Osteocyte (in vitro differentiated cells): ENCODE data around the gene CHKB. TPM values are rescaled to one million over a fixed set of nuclear protein-coding genes. Genes with fewer than 3 reads are reported as not detected.
"Not testable (repeated sequence)": the region's sequence is repeated elsewhere in the genome, so short reads cannot be mapped to it uniquely, and the experiment has no call there.

Experiments
- DNase-seq: peaks from one replicate; pipeline ENCODE4 v3.0.0; 2021; ENCODE audit warnings: mixed read lengths; ENCODE audit not compliant: unreplicated experiment; ENCODE audit errors: extremely low spot score
- H3K27ac Mint-ChIP-seq: one replicate; pipeline ENCODE4 v1.8.0; 2021; ENCODE audit warnings: mild to moderate bottlenecking, mixed read lengths; ENCODE audit not compliant: unreplicated experiment
- H3K27me3 Mint-ChIP-seq: one replicate; pipeline ENCODE4 v1.8.0; 2021; ENCODE audit warnings: mixed read lengths; ENCODE audit not compliant: unreplicated experiment
- H3K36me3 Mint-ChIP-seq: one replicate; pipeline ENCODE4 v1.8.0; 2021; ENCODE audit warnings: mixed read lengths; ENCODE audit not compliant: unreplicated experiment
- H3K4me1 Mint-ChIP-seq: one replicate; pipeline ENCODE4 v1.8.0; 2021; ENCODE audit warnings: mixed read lengths; ENCODE audit not compliant: unreplicated experiment
- H3K4me3 Mint-ChIP-seq: one replicate; pipeline ENCODE4 v1.8.0; 2021; ENCODE audit warnings: mild to moderate bottlenecking, moderate library complexity, mixed read lengths; ENCODE audit not compliant: unreplicated experiment
- H3K9me3 Mint-ChIP-seq: one replicate; pipeline ENCODE4 v1.8.0; 2021; ENCODE audit warnings: mixed read lengths; ENCODE audit not compliant: unreplicated experiment
- total RNA-seq: library from RNA; stranded (reverse); gene quantifications from 2 replicates; pipeline ENCODE4 v1.2.1, GENCODE V29; 2021
- TF ChIP-seq, protein P1 (sequence below): fragments of 200-600 bp; sonication (generic); IDR thresholded peaks from 2 replicates; pipeline ENCODE4 v1.5.0; 2021; ENCODE audit warnings: antibody characterized with exemption, mild to moderate bottlenecking, moderate library complexity

The CHKB gene
- total RNA-seq, 1 donor from 2014 or later, result 79.9 TPM

DNA sequence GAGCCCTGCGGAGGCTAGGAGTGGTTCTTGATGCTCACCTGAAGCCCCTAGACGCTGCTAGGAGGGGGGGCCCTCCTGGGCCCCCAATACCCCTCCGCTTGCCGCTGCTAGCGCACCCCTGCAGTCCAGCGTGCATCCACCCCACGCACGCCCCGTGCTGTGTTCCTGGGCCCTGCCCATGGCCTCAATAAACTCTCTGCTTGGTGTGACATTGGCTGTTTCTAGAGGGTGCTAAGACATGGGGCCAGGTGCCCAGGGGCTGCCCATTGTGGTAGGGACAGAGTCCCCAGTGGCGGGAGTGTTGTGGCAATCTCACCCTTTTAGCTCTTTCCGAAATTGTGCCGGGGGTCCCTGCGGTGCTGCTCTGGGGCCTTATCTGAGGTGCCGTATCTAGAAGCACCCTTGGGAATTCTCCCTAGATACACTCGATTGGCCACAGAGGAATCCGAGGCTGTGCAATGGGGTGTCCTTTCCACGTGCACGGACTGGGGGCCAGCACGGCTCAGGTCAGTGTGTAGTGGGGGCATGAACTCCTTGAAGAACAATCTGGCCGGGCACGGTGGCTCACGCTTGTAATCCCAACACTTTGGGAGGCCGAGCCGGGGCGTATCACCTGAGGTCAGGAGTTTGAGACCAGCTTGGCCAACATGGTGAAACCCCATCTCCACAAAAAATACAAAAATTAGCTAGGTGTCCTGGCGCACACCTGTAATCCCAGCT lies 28.9 kb upstream of the CHKB start:
- TF ChIP-seq, protein P1, sequence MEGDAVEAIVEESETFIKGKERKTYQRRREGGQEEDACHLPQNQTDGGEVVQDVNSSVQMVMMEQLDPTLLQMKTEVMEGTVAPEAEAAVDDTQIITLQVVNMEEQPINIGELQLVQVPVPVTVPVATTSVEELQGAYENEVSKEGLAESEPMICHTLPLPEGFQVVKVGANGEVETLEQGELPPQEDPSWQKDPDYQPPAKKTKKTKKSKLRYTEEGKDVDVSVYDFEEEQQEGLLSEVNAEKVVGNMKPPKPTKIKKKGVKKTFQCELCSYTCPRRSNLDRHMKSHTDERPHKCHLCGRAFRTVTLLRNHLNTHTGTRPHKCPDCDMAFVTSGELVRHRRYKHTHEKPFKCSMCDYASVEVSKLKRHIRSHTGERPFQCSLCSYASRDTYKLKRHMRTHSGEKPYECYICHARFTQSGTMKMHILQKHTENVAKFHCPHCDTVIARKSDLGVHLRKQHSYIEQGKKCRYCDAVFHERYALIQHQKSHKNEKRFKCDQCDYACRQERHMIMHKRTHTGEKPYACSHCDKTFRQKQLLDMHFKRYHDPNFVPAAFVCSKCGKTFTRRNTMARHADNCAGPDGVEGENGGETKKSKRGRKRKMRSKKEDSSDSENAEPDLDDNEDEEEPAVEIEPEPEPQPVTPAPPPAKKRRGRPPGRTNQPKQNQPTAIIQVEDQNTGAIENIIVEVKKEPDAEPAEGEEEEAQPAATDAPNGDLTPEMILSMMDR, result no peak
- H3K27me3 Mint-ChIP-seq, result peaks cover 16% of the 10 kb centered on the region
- no peak overlapping the region for H3K27ac Mint-ChIP-seq
- no peaks in the 10 kb centered on the region for H3K36me3 Mint-ChIP-seq
- no peak for DNase-seq
- H3K4me3 Mint-ChIP-seq, result no peak overlapping the region
- no peaks in the 10 kb centered on the region for H3K9me3 Mint-ChIP-seq
- H3K4me1 Mint-ChIP-seq, result peaks cover 2% of the 10 kb centered on the region

DNA sequence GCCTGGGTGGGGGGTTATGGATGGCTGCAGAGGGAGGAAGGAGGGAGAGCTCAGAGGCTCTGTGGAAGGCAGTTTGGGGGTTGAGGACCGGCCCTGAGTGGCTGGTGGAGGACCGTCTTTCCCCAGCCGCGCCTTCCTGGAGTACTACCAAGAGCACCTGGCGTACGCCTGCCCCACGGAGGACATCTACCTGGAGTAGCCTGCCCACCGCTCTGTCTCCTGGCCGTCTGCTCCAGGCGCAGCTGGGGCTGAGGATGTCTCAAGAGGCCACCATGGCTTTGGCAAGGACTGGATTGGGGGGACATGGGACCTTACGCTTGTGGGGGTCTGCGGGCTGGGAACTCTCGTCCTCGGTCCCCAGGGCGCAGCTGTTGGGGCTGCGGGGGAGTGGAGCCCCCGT lies 27.9 kb upstream of the CHKB start:
- Mint-ChIP-seq H3K4me1 (peaks cover 2% of the 10 kb centered on the region), H3K27me3 (peaks cover 14% of the 10 kb centered on the region), H3K4me3 (no peak overlapping the region), H3K36me3 (no peaks in the 10 kb centered on the region), H3K9me3 (no peaks in the 10 kb centered on the region), H3K27ac (no peak overlapping the region)
- TF ChIP-seq, protein P1, result no peak
- DNase-seq, result no peak

DNA sequence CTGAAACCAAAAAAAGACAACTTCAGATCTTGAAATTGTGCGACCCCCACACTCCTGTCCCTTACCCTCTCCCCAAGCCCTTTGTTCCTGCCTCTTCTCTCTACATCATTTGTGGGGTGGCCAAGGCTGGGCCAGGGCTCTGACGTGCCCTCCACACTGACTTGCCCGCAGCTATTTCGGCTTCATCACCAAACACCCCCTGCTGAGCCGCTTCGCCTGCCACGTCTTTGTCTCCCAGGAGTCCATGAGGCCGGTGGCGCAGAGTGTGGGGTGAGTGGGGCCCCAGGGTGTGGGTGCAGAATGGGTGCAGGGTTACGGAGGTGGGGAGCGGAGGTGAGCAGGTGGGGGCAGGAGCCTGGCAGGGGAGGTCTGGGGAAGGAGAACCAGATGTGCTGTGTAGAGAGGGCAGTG lies 27.4 kb upstream of the CHKB start:
- no peak overlapping the region for H3K4me3 Mint-ChIP-seq
- H3K36me3 Mint-ChIP-seq, result no peaks in the 10 kb centered on the region
- no peak overlapping the region for H3K27ac Mint-ChIP-seq

DNA sequence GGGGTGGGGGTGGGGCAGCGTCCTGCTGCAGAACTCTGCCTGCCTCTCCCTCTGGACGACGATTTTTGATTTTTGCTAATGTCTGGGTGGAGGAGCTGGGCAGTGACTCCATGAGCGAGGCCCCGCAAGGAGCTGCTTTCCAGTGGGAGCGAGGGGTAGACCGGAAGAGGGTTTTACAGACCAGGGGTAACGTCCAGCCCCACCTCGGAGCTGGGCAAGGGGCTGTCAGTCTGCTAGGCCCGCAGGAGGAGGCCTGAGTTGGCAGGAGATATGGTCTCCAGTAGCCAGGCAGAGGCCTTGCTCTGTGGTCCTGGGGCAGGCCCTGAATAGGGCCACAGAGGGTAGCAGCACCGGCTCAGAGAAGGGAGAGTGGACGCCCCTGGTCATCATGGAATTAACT lies 26.9 kb upstream of the CHKB start:
- Mint-ChIP-seq H3K36me3 (no peaks in the 10 kb centered on the region), H3K9me3 (no peaks in the 10 kb centered on the region), H3K4me3 (no peak overlapping the region)

More for the DNA sequence above, 27.4 kb upstream of the CHKB start:
- TF ChIP-seq, protein P1, result no peak
- DNase-seq, result no peak
- H3K9me3 Mint-ChIP-seq, result no peaks in the 10 kb centered on the region
- peaks cover 10% of the 10 kb centered on the region for H3K27me3 Mint-ChIP-seq
- H3K4me1 Mint-ChIP-seq, result peaks cover 2% of the 10 kb centered on the region

DNA sequence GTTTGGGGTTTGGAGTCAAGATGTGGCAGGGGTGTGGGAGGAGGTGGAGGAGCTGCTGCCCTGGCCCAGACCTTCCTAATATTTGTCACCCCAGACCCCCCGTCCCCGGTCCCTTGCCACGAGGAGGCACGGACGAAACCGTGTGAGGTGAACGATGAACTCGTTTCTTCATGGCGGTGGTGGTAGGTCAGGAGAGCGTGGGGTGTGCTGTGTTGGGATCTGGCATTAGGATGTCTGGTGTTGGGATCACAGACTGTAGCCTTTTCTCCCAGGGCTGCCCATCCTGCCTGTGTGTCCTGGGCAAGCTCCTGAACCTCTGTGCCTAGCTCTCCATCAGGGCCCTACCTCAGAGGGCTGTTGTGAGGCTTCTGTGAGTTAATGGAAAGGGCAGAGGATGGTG lies 26.3 kb upstream of the CHKB start:
- no peak overlapping the region for H3K4me3 Mint-ChIP-seq
- H3K27me3 Mint-ChIP-seq, result peaks cover 5% of the 10 kb centered on the region
- TF ChIP-seq, protein P1, result no peak

More for the DNA sequence above, 26.9 kb upstream of the CHKB start:
- Mint-ChIP-seq H3K27me3 (peaks cover 10% of the 10 kb centered on the region), H3K4me1 (peaks cover 2% of the 10 kb centered on the region), H3K27ac (no peak overlapping the region)
- DNase-seq, result no peak
- TF ChIP-seq, protein P1, result no peak

DNA sequence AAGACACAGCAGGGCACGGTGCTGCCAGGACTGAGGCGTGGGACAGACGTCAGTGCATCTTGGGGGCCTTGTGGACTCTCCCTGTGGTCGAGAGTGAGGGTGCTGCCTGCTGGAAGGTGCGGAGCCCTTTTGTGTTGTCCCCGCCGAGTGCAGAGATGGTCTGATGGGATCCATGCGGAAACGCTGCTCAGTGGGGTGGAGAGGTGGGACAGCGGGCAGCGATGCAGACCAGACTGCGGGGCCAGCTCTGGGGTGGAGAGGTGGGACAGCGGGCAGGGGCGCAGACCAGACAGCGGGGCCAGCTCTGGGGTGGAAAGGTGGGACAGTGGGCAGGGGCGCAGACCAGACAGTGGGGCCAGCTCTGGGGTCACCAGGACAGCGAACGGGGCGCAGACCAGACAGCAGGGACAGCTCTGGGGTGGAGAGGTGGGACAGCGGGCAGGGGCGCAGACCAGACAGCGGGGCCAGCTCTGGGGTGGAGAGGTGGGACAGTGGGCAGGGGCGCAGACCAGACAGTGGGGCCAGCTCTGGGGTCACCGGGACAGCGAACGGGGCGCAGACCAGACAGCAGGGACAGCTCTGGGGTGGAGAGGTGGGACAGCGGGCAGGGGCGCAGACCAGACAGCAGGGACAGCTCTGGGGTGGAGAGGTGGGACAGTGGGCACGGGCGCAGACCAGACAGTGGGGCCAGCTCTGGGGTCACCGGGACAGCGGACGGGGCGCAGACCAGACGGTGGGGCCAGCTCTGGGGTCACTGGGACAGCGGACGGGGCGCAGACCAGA lies 25.6 kb upstream of the CHKB start:
- H3K27ac Mint-ChIP-seq, H3K4me3 Mint-ChIP-seq, H3K4me1 Mint-ChIP-seq, H3K9me3 Mint-ChIP-seq, H3K36me3 Mint-ChIP-seq, H3K27me3 Mint-ChIP-seq: not testable (repeated sequence)
- peak; percentile 80 for DNase-seq

More for the DNA sequence above, 26.3 kb upstream of the CHKB start:
- Mint-ChIP-seq H3K9me3 (no peaks in the 10 kb centered on the region), H3K4me1 (peaks cover 2% of the 10 kb centered on the region), H3K27ac (no peak overlapping the region), H3K36me3 (no peaks in the 10 kb centered on the region)
- no peak for DNase-seq
